ENCODE data around the gene MAD1L1.
"Not testable (repeated sequence)": the region's sequence is repeated elsewhere in the genome, so short reads cannot be mapped to it uniquely, and the experiment has no call there.

The MAD1L1 gene

DNA sequence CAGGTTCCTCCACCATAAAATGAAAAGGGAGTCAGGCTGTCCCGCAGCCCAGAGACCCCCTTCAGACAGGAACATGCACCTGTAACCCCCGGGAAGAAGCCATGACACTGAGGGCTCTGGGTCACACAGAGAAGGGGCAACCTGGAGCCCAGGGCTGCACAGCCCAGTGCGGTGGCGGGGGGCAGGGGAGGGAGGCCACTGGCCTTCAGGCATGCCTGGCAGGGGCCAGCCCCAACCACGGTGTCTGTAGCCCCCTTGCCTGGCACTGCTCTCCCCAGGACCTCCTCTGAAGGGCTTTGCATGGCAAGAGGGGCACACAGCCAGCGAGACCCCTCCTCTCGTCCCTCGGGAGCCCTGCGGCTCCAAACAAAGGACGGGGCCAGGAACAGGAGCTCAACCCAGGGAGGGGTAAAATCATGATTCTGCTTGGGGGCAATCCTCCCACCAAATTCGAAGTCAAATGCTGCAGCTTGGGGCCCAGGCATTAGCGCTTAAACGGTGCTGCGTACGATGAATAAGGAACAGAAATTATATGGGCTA lies 235.1 kb downstream of the MAD1L1 start:
- Histone ChIP-seq H3K9me3 (ENCODE audit: control insufficient read depth, insufficient read depth, low read length) (no peaks in the 10 kb centered on the region), H3K27ac (ENCODE audit: low read depth, low read length) (no peak overlapping the region), H3K27me3 (ENCODE audit: control insufficient read depth, insufficient read depth, low read length) (no peaks in the 10 kb centered on the region), H3K9ac (ENCODE audit: low read depth, low read length) (no peak overlapping the region), H3K4me1 (ENCODE audit: control insufficient read depth, insufficient read depth, low read length) (no peaks in the 10 kb centered on the region), H3K4me3 (ENCODE audit: low read depth, low read length) (no peak overlapping the region), H3K36me3 (ENCODE audit: control insufficient read depth, insufficient read depth, low read length) (0 out of 2 replicates have a peak, but pooled peaks cover 4% of the 10 kb centered on the region)

DNA sequence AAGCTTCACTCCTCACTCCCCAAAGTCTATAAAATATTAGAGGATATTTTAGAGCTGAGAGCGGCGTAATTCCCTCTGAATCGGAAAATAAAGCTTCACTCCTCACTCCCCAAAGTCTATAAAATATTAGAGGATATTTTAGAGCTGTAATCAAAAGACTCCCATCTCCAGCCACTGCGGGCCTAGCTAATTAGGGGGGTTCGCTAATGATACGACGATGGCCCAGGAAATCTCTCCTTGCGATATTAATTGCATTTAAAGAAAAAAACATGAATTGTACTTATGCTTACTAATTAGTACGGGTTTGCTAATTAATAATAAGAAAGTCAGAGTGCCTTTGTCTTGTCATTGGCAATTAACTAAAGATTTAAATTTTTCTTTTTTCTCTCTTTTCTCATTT lies 235.9 kb downstream of the MAD1L1 start:
- H3K27ac ChIP-seq (ENCODE audit: low read depth, low read length), result no peak overlapping the region
- H3K27me3 ChIP-seq (ENCODE audit: control insufficient read depth, insufficient read depth, low read length), result no peaks in the 10 kb centered on the region
- no peaks in the 10 kb centered on the region for H3K9me3 ChIP-seq (ENCODE audit: control insufficient read depth, insufficient read depth, low read length)
- H3K36me3 ChIP-seq (ENCODE audit: control insufficient read depth, insufficient read depth, low read length), result 0 out of 2 replicates have a peak, but pooled peaks cover 4% of the 10 kb centered on the region
- no peak overlapping the region for H3K9ac ChIP-seq (ENCODE audit: low read depth, low read length)
- no peaks in the 10 kb centered on the region for H3K4me1 ChIP-seq (ENCODE audit: control insufficient read depth, insufficient read depth, low read length)
- H3K4me3 ChIP-seq (ENCODE audit: low read depth, low read length), result no peak overlapping the region

DNA sequence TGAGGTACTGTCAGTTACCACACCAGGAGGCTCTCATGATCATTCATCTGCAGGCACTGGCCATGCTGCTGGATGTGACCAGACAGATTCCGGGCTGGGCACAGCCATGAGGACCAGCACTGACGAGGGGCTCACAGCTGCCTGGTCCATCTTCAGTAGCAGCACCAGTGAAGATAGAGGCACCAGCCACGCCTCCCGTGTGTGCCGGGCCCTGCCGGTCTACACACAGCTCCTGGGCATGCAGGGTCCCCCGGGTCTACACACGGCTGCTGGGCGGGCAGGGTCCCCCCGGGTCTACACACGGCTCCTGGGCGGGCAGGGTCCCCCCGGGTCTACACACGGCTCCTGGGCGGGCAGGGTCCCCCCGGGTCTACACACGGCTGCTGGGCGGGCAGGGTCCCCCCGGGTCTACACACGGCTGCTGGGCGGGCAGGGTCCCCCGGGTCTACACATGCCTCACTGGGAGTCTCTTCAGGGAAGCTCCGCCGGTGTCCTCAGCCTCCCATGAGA lies 236.8 kb downstream of the MAD1L1 start:
- H3K4me3 ChIP-seq (ENCODE audit: low read depth, low read length); H3K27ac ChIP-seq (ENCODE audit: low read depth, low read length); H3K27me3 ChIP-seq (ENCODE audit: control insufficient read depth, insufficient read depth, low read length); H3K9me3 ChIP-seq (ENCODE audit: control insufficient read depth, insufficient read depth, low read length); H3K4me1 ChIP-seq (ENCODE audit: control insufficient read depth, insufficient read depth, low read length); H3K36me3 ChIP-seq (ENCODE audit: control insufficient read depth, insufficient read depth, low read length); H3K9ac ChIP-seq (ENCODE audit: low read depth, low read length): not testable (repeated sequence)

- no peak overlapping the region for H3K4me3 ChIP-seq (ENCODE audit: low read depth, low read length)
- H3K9ac ChIP-seq (ENCODE audit: low read depth, low read length), result no peak overlapping the region
- H3K36me3 ChIP-seq (ENCODE audit: control insufficient read depth, insufficient read depth, low read length), result 0 out of 2 replicates have a peak, but pooled peaks cover 1% of the 10 kb centered on the region
- no peaks in the 10 kb centered on the region for H3K27me3 ChIP-seq (ENCODE audit: control insufficient read depth, insufficient read depth, low read length)
- no peaks in the 10 kb centered on the region for H3K9me3 ChIP-seq (ENCODE audit: control insufficient read depth, insufficient read depth, low read length)
- H3K27ac ChIP-seq (ENCODE audit: low read depth, low read length), result no peak overlapping the region
- H3K4me1 ChIP-seq (ENCODE audit: control insufficient read depth, insufficient read depth, low read length), result no peaks in the 10 kb centered on the region
Measured at GRCh38 chr7:1995426-1995825, 237.3 kb downstream of the MAD1L1 start.

GRCh38 chr7:1994931-1995330 lies 237.8 kb downstream of the MAD1L1 start:
- Histone ChIP-seq H3K27ac (ENCODE audit: low read depth, low read length) (no peak overlapping the region), H3K4me1 (ENCODE audit: control insufficient read depth, insufficient read depth, low read length) (no peaks in the 10 kb centered on the region), H3K9me3 (ENCODE audit: control insufficient read depth, insufficient read depth, low read length) (no peaks in the 10 kb centered on the region), H3K4me3 (ENCODE audit: low read depth, low read length) (no peak overlapping the region), H3K27me3 (ENCODE audit: control insufficient read depth, insufficient read depth, low read length) (no peaks in the 10 kb centered on the region), H3K9ac (ENCODE audit: low read depth, low read length) (no peak overlapping the region), H3K36me3 (ENCODE audit: control insufficient read depth, insufficient read depth, low read length) (no peaks in the 10 kb centered on the region)

GRCh38 chr7:1993776-1994740 lies 238.7 kb downstream of the MAD1L1 start:
- Histone ChIP-seq H3K36me3 (ENCODE audit: control insufficient read depth, insufficient read depth, low read length) (no peaks in the 10 kb centered on the region), H3K4me1 (ENCODE audit: control insufficient read depth, insufficient read depth, low read length) (no peaks in the 10 kb centered on the region), H3K27ac (ENCODE audit: low read depth, low read length) (no peak overlapping the region), H3K9me3 (ENCODE audit: control insufficient read depth, insufficient read depth, low read length) (no peaks in the 10 kb centered on the region), H3K9ac (ENCODE audit: low read depth, low read length) (no peak overlapping the region), H3K4me3 (ENCODE audit: low read depth, low read length) (no peak overlapping the region), H3K27me3 (ENCODE audit: control insufficient read depth, insufficient read depth, low read length) (no peaks in the 10 kb centered on the region)

DNA sequence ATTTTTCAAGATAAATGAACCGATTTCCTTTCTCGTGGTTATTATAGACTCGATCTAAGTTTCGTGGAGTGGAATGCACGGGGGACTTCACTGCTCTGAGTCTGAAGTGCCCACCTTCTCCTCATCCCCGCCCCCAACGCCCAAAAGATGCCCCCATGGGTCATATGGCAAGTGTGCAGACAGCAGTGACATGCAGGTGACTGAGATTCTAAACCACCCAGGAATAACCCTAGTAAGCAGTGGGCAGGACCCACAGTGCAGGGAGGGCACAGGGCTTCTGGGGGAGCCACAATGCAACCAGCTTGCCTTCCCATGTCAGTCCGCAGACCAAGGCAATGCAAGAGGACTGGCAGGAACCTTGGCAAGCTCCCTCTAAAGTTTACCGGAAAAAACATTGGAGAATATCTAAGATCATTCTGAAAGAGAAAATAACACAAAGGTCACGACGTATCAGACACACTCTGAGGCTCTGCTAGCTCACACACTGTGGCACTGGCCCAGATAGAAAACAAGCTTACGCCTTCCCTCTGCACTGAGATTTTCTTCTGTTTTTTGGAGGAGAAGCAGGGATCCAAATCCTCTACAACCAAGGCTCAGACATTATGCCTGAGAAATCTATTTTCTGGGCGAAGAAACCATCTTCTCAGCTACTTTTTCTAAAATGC lies 239.6 kb downstream of the MAD1L1 start:
- H3K9ac ChIP-seq (ENCODE audit: low read depth, low read length), result no peak overlapping the region
- H3K36me3 ChIP-seq (ENCODE audit: control insufficient read depth, insufficient read depth, low read length), result no peaks in the 10 kb centered on the region
- H3K27me3 ChIP-seq (ENCODE audit: control insufficient read depth, insufficient read depth, low read length), result no peaks in the 10 kb centered on the region
- H3K4me3 ChIP-seq (ENCODE audit: low read depth, low read length), result no peak overlapping the region
- no peaks in the 10 kb centered on the region for H3K9me3 ChIP-seq (ENCODE audit: control insufficient read depth, insufficient read depth, low read length)
- H3K27ac ChIP-seq (ENCODE audit: low read depth, low read length), result no peak overlapping the region
- H3K4me1 ChIP-seq (ENCODE audit: control insufficient read depth, insufficient read depth, low read length), result no peaks in the 10 kb centered on the region

- Histone ChIP-seq H3K27me3 (ENCODE audit: control insufficient read depth, insufficient read depth, low read length) (no peaks in the 10 kb centered on the region), H3K9me3 (ENCODE audit: control insufficient read depth, insufficient read depth, low read length) (no peaks in the 10 kb centered on the region), H3K9ac (ENCODE audit: low read depth, low read length) (no peak overlapping the region), H3K4me1 (ENCODE audit: control insufficient read depth, insufficient read depth, low read length) (no peaks in the 10 kb centered on the region), H3K27ac (ENCODE audit: low read depth, low read length) (no peak overlapping the region), H3K36me3 (ENCODE audit: control insufficient read depth, insufficient read depth, low read length) (no peaks in the 10 kb centered on the region), H3K4me3 (ENCODE audit: low read depth, low read length) (no peak overlapping the region)
Measured at GRCh38 chr7:1992554-1992953, 240.2 kb downstream of the MAD1L1 start.

- Histone ChIP-seq H3K4me3 (ENCODE audit: low read depth, low read length) (no peak overlapping the region), H3K4me1 (ENCODE audit: control insufficient read depth, insufficient read depth, low read length) (no peaks in the 10 kb centered on the region), H3K9me3 (ENCODE audit: control insufficient read depth, insufficient read depth, low read length) (no peaks in the 10 kb centered on the region), H3K9ac (ENCODE audit: low read depth, low read length) (no peak overlapping the region), H3K27me3 (ENCODE audit: control insufficient read depth, insufficient read depth, low read length) (no peaks in the 10 kb centered on the region), H3K36me3 (ENCODE audit: control insufficient read depth, insufficient read depth, low read length) (no peaks in the 10 kb centered on the region), H3K27ac (ENCODE audit: low read depth, low read length) (no peak overlapping the region)
Measured at GRCh38 chr7:1990001-1990670, 242.6 kb downstream of the MAD1L1 start.

DNA sequence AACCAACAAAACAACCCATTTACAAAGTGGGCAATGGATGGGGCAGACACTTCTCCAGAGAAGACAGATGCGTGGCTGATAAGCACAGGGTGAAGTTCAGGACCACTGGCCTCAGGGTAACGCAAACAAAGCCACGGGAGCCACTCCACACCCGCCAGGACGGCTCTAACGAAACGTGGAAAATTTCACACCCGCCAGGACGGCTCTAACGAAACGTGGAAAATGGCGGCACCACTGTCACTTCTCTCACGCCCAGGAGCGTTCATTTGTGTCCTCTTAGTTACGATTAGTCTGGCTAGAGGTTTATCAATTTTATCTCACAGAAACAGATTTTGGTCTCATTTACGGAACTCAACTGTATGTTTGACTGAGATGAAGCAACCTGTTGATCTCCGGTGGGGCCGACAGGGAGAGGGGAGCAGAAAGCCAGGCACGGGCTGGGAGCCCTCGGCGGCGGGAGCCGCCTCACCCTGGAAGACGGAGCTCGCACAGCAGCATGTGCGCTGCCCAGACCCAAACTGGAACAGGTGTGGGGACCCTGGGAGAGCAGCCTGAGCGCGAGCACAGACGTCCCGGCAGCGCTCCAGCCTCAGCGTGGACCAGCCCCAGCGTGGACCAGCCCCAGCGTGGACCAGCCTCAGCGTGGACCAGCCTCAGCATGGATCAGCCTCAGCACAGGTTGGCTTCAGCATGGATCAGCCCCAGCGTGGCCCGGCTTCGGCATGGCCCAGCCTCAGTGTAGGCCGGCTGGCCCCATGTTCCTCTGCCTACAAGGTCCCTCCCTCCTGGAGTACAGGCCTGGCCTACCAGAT lies 243.5 kb downstream of the MAD1L1 start:
- H3K4me1 ChIP-seq (ENCODE audit: control insufficient read depth, insufficient read depth, low read length), result no peaks in the 10 kb centered on the region
- no peaks in the 10 kb centered on the region for H3K9me3 ChIP-seq (ENCODE audit: control insufficient read depth, insufficient read depth, low read length)
- H3K36me3 ChIP-seq (ENCODE audit: control insufficient read depth, insufficient read depth, low read length), result no peaks in the 10 kb centered on the region
- no peak overlapping the region for H3K27ac ChIP-seq (ENCODE audit: low read depth, low read length)
- no peak overlapping the region for H3K4me3 ChIP-seq (ENCODE audit: low read depth, low read length)
- no peaks in the 10 kb centered on the region for H3K27me3 ChIP-seq (ENCODE audit: control insufficient read depth, insufficient read depth, low read length)
- no peak overlapping the region for H3K9ac ChIP-seq (ENCODE audit: low read depth, low read length)
